GM19468 (cell line): ENCODE measurements around the gene PLEKHB2.
"Not testable (repeated sequence)": the region's sequence is repeated elsewhere in the genome, so short reads cannot be mapped to it uniquely, and the experiment has no call there.

Experiments
- ATAC-seq: cut with Tn5 transposase; IDR thresholded peaks from one replicate; pipeline ENCODE4 v1.9.1; 2021; ENCODE audit warnings: mild to moderate bottlenecking, moderate library complexity, moderate number of reproducible peaks; ENCODE audit not compliant: unreplicated experiment; ENCODE audit errors: extremely low read depth

The PLEKHB2 gene

DNA sequence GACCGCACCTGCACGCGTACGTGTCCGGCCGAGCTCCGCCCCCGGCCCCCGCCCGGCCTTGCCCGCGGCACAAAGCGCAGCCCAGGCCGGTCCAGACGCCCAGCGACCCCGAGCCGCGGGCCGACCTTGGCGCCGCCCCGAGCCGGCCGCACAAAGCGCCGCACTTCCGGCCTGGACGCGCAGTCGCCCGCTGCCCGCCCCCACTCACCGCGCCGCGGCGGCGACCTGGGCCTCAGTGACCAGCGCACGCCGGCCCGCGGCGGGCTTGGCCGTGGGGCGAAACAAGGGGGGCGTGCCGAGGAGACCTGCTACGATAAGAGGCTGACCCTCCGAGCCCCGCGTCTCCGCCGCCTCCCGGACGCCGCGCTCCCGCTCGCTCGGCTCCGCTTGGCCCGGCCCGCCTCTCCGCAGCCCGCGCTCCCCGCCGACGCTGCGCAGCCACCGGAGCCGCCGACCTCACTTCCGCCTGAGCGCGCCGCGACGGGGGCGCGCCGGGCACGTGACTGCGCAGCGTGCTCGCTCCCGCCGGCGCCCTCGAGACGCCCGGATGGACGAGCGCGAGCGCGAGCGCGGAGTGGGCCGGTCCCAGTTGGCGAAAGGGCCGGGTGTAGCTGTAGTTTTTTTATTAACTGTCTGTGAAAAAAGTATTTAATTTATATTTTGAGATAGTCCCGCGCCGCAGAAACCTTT lies 12.0 kb upstream of the PLEKHB2 start, which contains the start of gene FAM168B:
Gene FAM168B, minus strand, starts transcription at position 455 of the 690 bp plus-strand sequence. CDS start 10,814 bp downstream, outside the sequence.
- ATAC-seq: peak; percentile 67

DNA sequence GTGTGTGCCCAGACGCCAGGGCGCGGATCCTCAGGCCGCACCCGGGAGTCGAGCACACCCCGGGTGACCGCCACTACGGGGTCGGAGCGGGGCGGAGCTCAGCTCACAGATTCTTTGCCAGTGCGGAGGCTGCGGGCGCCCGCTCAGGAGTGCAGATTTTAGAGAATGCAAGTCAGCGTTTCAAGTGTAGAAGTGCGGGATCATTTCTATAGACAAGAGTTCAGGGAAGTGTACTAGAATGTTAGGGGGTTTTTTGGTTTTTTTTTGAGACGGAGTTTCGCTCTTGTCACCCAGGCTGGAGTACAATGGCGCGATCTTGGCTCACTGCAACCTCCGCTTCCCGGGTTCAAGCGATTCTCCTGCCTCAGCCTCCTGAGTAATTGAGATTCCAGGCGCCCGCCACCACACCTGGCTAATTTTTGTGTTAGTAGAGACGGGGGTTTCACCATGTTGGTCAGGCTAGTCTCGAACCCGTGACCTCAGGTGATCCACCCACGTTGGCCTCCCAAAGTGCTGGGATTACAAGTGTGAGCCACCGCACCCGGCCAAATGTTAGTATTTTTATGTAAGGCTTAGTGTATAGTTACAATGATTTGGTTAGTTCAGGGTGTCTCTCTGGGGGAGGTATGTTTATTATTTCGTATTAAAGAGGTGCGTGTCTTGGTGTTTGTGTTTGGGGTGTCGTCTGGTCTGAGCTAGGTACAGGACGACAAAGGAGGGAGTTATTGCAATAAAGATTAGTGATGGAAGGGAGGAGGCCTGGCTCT lies 11.3 kb upstream of the PLEKHB2 start:
- peak; percentile 48 for ATAC-seq

DNA sequence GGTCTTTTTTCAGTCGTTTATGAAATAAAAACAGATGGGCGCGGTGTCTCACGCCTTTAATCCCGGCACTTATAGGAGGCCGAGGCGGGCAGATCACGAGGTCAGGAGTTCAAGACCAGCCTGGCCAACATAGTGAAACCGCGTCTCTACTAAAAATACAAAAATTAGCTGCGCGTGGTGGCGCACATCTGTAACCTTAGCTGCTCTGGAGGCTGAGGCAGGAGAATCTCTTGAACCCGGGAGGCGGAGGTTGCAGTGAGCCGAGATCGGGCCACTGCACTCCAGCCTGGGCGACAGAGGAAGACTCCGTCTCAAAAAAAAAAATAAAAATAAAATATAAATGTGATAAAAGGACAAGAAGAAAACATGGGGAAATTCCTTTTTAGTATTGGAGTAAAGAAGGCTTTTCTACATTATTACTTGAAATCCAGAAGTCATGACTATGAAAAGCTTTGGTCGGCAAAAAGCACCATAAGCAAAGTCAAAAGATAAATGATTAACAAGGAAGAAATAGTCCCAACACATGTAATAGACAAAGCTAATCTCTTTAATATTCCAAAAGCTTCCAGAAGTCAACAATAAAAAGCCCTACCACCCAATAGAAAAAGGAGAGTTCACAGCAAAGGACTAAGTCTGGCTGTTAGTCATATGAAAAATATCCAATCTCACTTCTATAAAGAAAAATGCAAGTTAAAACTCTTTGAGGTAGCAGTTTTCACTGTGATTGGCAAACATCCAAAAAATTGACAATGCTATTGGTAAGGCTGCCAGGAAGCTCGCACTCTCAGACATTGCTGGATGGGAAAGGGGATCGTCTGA lies 10.5 kb upstream of the PLEKHB2 start:
- no peak for ATAC-seq

DNA sequence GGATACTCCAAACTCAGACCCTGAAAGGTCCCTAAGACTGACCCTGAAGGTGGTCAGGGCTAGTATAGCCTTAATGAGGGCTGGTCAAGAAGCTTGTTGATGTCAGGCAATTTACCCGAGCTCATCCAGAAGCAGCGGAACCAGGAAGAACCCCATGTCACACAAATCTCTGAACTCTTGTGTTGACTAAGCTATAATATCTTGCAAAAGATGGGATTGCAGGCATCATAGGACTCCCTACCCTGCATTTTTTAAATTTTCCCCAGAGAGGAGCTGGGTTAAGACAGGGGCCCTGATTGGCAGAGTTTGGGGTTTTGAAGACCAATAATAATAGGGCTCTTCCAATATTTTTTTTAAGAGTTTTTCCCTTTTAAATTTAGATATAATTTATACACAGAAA lies 2.0 kb upstream of the PLEKHB2 start:
- ATAC-seq: no peak

DNA sequence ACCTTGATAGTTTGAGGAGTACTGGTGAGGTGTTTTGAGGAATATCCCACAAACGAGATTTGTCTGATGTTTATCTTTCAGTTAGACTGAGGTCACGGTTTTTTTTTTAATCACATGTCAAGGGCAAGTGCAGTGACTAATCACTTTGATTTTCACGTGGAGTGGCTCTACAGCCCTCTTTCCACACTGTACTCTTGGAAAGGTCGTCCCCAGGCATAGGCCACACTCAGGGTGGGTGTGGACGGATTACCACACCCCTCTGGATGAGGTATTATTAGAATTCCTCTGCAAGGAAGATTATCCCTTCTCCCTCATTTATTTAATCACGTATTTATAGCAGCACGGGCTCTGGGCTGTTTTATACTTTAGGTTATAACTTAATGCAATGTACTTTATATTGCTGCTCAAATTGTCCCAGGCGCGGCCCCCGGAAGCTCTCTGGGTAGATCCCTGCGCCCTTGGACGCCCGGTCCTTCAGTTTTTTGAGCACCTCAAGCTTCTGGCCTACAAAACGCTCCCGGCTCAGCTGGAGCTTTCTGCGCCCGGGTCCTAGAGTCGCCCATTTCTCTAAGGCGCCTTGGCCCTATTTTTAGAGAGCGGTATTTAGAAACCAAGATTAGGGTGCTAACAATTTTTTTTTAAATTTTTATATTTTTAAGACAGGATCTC lies 515 bp upstream of the PLEKHB2 start:
- peak; percentile 36 for ATAC-seq

DNA sequence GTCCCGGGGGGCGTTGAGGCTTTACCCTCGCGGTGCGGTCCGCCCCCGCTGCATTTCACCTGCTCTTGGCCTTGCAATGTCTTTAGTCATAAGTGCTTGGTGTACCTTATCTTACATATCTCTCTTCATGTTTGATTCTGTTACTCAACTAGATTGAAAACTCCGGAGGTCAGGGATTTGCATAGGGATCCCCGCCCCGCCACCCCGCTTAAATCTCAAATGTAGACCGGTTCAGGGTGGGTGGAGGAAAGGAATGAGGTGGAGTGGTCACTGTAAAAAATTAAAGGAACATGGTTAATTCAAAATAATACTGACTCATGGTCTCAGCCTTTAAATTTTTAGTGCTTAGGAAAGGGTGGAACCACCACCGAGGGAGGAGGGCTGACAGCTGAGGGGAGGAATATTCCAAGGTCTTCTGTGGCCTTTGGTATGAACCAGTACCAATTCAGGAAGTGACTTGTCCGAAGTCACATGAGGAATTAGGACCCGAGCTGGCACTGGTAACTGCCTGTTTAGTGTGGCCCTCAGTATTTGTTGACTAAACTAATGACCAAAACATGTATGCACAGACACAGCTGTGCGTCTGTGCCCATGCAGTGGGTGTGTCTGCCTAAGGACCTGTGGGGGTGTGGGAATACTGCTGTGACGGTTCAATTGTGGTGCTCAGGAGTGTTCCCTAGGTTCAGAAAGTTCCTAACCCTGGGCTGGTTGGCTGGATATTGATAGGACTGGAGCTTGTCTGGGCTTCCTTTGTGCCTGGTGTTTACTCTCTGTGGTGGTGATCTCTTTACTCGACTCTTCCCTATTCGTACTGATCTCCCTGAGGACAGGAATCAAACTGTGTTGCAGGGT lies 1.0 kb downstream of the PLEKHB2 start:
- no peak for ATAC-seq

DNA sequence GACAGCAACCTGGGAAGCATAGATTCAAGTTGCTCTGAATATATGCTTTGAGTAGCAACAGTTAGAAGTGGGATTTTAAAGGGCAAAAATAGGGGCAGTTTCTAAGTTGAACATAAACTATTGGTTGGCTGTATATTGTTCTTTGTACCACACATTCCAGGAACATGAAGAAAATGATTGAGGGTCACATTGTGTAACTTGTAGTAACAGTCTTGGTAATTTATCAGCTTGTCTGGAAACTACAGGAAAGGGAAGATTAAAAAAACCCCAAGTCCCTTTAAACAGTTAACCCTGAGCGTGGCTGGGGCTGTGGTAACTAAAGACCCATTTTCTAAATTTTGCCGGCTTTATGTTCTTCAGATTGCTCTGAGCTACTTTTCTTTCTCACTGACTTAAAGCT lies 7.4 kb downstream of the PLEKHB2 start:
- no peak for ATAC-seq

DNA sequence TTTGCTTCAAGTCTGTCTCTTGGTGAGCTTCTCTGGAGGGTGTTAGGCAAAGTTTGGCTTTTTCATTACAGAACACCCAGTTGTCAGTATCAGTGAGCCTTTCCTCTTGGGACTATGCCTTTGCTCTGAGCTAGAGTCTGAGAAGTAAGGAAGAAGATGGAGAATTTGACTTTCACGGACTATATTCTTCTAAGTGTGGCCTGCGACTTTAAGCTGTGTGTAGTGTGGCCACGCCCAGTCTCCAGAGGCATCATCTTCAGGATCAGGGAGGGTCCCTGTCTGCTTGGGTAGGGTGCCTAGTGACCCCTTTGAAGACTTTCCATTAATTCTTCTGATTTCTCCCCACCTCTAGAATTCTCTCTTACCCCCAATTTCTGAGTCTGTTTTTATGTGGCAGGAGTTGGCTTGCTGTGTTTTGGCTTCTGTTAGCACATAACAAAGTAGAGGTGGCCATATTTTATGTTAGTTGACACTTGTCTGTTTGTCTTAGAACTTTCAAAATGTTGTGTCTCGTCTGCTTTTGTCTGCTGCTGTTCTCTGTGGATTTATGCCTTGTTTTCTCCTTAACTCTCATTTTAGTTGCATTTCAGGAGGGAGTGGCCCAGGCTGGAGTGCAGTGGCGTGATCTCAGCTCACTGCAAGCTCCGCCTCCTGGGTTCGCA lies 8.6 kb downstream of the PLEKHB2 start:
- ATAC-seq: no peak

DNA sequence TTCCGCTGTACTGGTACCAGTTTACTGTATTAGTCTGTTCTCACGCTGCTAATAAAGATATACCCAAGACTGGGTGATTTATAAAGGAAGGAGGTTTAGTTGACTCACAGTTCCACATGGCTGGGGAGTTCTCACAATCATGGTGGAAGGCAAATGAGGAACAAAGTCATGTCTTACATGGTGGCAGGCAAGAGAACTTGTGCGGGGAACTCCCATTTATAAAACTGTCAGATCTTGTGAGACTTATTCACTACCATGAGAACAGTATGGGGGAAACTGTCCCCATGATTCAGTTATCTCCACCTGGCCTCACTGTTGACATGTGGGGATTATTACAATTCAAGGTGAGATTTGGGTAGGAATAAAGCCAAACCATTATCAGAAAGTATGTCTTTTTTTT lies 9.8 kb downstream of the PLEKHB2 start:
- ATAC-seq: not testable (repeated sequence)

DNA sequence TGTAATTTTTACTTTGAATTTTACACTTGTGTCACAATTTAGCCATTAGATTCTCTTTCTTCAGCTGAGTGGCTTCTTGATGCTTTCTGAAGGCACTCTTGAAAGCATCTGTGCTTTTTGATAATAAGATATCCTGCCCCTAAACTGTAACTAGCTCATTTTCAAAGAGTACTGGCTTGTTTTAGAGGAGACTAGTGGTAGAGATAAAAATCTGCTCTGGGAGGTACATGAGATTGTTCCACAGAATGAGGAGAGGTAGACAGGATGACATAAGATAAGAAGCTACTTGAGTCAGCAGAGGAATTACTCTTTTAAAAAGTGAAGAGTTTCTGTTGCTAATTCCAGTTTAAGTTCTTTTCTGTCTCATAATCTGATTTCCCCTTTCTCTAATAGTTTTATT lies 10.6 kb downstream of the PLEKHB2 start:
- no peak for ATAC-seq

DNA sequence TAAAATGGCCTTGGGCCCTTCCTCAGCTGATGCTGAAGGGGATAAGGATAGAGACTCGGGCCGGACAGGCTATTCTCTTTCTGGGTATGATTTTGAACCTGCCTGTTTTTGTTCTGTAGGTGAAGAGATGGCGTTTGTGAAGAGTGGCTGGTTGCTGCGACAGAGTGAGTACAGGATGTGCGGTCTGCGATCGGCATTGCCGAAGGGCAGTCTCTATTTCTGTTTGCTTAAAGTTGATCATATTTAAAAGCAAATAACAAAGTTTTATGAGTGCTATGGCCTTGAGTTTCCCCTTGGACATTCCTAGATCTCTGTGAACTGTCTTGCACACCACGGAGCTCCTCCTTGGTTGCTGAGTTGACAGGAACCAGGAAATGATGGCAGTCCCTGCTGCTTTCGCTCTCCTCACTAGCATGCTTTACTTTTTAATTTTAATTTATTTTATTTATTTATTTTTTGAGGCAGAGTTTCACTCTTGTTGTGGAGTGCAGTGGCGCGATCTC lies 15.7 kb downstream of the PLEKHB2 start:
- ATAC-seq: no peak

DNA sequence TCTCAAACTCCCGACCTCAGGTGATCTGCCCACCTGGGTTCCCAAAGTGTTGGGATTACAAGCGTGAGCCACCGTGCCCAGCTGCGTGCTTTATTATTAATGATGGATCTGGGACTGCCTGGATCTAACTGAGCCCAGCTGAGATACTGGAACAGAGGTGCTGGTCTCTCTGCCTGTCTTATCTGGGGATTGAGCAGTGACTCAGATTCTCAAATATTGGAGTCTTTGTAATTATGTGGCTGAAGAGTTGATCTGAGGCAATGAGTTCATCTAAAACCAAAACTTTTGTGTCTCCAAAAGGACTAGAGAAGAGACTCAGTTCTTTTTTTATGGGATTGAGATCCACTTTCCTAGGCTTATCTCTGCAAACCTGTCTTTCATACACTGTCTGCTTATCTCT lies 16.3 kb downstream of the PLEKHB2 start:
- no peak for ATAC-seq

DNA sequence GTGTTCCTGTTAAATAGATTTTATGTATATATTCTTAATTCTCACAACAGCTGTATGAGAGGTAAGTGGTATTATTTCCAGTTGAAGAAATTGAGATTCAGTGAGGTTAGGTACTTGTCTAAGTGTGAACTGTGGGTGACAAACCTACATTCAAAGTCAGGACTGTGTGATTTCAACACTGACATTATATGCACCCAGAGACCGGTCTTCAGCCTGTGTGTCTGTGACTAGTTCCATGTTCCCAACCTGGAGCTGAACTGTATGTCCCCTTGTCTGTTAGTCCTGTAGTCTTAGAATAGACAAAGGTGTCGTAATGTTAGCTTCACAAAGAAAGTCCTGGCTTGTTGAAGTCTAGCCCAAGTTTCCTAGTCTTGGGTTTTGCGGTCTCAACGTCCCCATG lies 17.4 kb downstream of the PLEKHB2 start:
- no peak for ATAC-seq

DNA sequence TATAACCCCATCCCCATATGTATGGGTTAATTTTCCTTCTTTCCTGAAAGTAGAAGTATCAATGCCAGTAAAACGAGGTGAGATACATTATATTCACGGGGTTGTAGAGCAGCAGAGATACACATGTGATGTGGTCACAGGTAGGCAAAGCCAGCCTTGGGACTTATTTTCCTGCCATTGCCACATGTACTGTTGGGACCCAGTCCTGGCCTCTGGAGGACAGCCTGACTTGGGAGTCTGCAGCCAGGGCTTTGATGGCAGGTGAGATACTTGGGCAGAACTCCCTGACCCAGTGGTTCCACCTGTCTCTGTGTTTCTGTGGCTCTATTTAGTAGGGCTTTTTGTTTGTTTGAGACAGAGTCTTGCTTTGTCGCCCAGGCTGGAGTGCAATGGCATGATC lies 18.1 kb downstream of the PLEKHB2 start:
- ATAC-seq: no peak

DNA sequence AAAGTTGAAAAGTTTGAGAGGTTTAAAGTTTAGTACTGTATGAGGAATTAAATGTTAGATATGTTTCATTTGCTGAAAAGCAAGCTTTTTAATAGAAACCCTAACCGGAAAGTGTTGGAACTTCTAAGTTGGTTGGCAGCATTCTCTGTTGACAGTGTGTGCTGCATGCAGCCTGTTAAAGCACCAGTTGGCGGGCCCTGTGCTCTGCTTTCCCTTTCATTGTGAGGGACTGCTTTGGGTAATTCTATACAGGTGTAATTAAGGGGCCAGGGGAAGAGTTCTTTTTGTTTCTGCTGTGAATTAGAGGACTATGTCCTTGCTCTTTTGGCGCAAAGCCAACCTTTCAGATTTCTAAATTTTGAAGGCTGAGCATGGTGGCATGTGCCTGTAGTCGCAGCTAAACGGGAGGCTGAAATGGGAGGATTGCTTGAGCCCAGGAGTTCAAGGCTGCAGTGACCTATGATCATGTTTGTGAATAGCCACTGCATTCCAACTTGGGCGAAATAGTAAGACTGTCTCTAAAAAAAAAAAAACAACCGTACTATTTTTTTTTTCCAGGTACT lies 20.1 kb downstream of the PLEKHB2 start:
- no peak for ATAC-seq

DNA sequence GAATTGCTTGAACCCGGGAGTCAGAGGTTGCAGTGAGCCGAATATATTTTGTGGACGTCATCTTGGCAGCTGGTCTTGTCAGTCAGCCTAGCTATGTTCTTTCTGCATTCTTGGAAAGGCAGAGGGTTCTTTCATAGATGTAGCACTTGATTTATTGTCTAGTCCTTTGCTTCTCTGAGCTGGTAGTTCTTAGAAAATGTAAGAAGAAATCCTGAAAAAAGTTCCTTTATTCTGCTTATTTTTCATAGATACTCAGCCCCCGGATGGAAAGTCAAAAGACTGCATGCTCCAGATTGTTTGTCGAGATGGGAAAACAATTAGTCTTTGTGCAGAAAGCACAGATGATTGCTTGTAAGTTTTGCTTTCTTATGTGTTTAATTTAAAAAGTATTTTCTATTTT lies 21.3 kb downstream of the PLEKHB2 start:
- ATAC-seq: no peak

DNA sequence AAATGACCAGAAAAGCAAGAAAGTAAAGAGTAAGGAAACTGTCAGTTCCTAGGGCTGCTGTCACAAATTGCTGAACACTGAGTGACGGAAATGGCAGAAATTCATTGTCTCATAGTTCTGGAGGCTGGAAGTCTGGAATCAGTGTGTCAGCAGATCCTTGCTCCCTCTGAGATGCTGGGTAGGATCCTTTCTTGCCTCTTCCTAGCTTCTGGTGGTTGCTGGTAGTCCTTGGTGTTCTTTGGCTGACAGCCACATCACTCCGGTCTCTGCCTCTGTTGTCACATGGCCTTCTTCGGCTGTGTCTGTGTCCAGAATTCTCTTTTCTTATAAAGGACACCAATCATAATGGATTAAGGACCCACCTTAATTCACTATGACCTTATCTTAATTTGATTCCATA lies 21.9 kb downstream of the PLEKHB2 start:
- ATAC-seq: no peak

DNA sequence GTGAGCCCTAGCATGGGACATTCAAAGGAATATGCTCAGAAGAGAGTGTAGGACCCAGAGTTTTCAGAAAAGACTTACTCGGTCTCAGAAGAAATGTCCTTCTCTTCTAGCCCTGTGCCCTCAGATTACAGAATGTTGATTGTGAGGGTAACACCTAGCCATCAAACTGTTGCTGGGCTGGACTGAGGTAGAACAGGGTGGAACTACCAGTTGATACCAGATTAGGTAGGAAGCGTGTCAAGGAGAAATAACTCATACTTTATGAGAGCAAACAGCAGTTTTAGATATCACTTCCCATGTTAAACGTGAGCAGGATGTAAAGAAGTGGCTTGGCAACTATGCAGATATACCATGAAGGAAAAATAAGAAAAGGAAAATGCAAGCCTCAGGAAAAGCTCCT lies 22.8 kb downstream of the PLEKHB2 start:
- ATAC-seq: no peak

DNA sequence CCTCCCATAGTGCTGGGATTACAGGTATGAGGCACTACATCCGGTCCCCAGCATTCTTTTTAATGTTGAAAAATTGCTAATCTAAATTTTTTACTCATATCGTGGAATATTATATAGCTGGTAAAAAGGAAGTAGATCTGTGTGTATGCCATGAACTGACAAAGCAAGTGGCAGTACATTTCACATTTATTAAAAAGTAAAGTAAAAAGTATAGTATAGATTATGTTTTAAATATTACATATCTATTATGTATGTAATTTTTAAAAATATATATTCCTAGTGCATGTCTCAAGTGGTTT lies 25.1 kb downstream of the PLEKHB2 start:
- ATAC-seq: no peak
